RWPE2 (cell line): ENCODE data around the gene WDR90.
A peak's percentile ranks its signal among the peaks of the same experiment; 100 is the strongest.

ENCODE experiments used
- ATAC-seq: fragments of 200-7000 bp; cut with Tn5 transposase; 3 replicates; pipeline ENCODE4 v1.9.1; 2021; ENCODE audit warnings: low read depth
- DNase-seq: peaks from one replicate; pipeline ENCODE4 v3.0.0-alpha.2; 2020; ENCODE audit warnings: low spot score
- H3K27ac ChIP-seq: fragments of 450-650 bp; 2 replicates; pipeline ENCODE4 v1.5.1; 2017; ENCODE audit warnings: mild to moderate bottlenecking; ENCODE audit not compliant: poor library complexity, severe bottlenecking
- H3K27me3 ChIP-seq: fragments of 250-450 bp; sonication (Bioruptor Pico); 2 replicates; pipeline ENCODE4 v1.5.1; 2021; ENCODE audit warnings: mild to moderate bottlenecking, moderate library complexity; ENCODE audit not compliant: insufficient read depth, poor library complexity, severe bottlenecking
- H3K36me3 ChIP-seq: fragments of 250-450 bp; sonication (Bioruptor Pico); 2 replicates; pipeline ENCODE4 v1.5.1; 2020; ENCODE audit warnings: low read depth, mild to moderate bottlenecking, moderate library complexity
- H3K4me1 ChIP-seq: fragments of 250-450 bp; sonication (Bioruptor Pico); 2 replicates; pipeline ENCODE4 v1.5.1; 2021; ENCODE audit warnings: mild to moderate bottlenecking, moderate library complexity; ENCODE audit not compliant: insufficient read depth, poor library complexity, severe bottlenecking
- H3K4me3 ChIP-seq: fragments of 250-450 bp; sonication (Bioruptor Pico); 2 replicates; pipeline ENCODE4 v1.5.1; 2021; ENCODE audit warnings: mild to moderate bottlenecking, moderate library complexity; ENCODE audit not compliant: severe bottlenecking
- H3K9me3 ChIP-seq: fragments of 250-450 bp; sonication (Bioruptor Pico); 2 replicates; pipeline ENCODE4 v1.5.1; 2021; ENCODE audit warnings: mild to moderate bottlenecking, moderate library complexity; ENCODE audit not compliant: severe bottlenecking
- TF ChIP-seq, protein P1 (sequence below): fragments of 450-650 bp; IDR thresholded peaks from one replicate; pipeline ENCODE4 v1.5.1; 2017; ENCODE audit warnings: mild to moderate bottlenecking, moderate library complexity; ENCODE audit not compliant: poor library complexity, severe bottlenecking

The WDR90 gene

DNA sequence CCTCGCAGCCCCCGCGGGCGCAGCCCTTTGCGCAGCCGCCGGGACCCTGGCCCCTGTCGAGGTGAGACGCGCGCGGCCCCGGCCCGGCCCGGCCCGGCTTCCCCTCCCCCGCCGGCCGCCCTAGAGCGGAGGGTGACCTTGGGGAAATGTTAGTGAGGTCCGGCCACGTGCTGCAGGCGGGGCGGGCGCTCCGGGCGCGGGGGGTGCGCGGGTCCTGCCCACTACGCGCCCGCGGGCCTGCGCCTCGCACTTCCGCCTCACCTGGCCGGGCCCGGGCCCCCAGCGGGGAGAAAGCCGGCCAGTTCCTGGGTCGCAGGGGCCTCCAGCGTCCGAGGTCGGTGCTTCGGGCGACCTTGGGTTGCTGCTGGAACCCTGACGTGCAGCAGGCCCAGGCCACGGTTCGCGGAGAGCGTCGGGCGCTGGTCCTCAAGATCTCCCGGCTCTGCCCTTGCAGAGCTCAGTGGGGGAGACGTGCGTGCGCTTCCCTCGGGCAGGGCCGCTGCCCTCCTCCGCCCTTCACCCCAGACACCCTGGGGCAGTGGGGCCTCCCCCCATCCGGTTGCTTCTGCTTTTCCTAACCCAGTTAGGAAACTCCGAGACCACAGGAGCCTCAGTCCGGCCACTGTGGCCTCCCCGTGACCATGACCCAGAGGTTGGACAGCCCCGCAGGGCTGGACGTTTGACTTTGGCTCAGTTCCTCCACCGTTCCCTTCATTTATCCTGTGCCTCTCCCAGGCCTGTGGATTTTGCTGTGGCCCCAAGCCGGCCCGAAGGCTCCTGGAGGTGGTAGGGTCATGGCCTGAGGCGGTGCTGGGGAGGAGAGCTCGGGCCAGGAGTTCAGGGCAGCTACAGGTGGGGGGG, 6.7 kb upstream of the WDR90 start:
- Histone ChIP-seq H3K9me3 (no peaks in the 10 kb centered on the region), H3K36me3 (no peaks in the 10 kb centered on the region), H3K27ac (peak overlapping the region; percentile 73), H3K27me3 (no peaks in the 10 kb centered on the region), H3K4me1 (peaks cover 10% of the 10 kb centered on the region), H3K4me3 (peak overlapping the region; percentile 73)
- TF ChIP-seq, protein P1, sequence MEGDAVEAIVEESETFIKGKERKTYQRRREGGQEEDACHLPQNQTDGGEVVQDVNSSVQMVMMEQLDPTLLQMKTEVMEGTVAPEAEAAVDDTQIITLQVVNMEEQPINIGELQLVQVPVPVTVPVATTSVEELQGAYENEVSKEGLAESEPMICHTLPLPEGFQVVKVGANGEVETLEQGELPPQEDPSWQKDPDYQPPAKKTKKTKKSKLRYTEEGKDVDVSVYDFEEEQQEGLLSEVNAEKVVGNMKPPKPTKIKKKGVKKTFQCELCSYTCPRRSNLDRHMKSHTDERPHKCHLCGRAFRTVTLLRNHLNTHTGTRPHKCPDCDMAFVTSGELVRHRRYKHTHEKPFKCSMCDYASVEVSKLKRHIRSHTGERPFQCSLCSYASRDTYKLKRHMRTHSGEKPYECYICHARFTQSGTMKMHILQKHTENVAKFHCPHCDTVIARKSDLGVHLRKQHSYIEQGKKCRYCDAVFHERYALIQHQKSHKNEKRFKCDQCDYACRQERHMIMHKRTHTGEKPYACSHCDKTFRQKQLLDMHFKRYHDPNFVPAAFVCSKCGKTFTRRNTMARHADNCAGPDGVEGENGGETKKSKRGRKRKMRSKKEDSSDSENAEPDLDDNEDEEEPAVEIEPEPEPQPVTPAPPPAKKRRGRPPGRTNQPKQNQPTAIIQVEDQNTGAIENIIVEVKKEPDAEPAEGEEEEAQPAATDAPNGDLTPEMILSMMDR: no peak
- no peak for DNase-seq
- ATAC-seq: peak; percentile 24

GRCh38 chr16:643050-643368, 6.2 kb upstream of the WDR90 start:
- Histone ChIP-seq H3K36me3 (no peaks in the 10 kb centered on the region), H3K4me1 (peaks cover 10% of the 10 kb centered on the region), H3K27me3 (no peaks in the 10 kb centered on the region), H3K9me3 (no peaks in the 10 kb centered on the region), H3K27ac (peak overlapping the region; percentile 73), H3K4me3 (peak overlapping the region; percentile 73)
- TF ChIP-seq, protein P1: no peak
- no peak for DNase-seq
- ATAC-seq: no peak

GRCh38 chr16:644556-644955, 4.6 kb upstream of the WDR90 start:
- peaks cover 13% of the 10 kb centered on the region for H3K4me1 ChIP-seq
- no peaks in the 10 kb centered on the region for H3K9me3 ChIP-seq
- H3K27ac ChIP-seq: no peak overlapping the region
- DNase-seq (no peak), ATAC-seq (no peak)
- no peaks in the 10 kb centered on the region for H3K27me3 ChIP-seq
- no peak overlapping the region for H3K4me3 ChIP-seq
- H3K36me3 ChIP-seq: no peaks in the 10 kb centered on the region
- TF ChIP-seq, protein P1: no peak

GRCh38 chr16:645852-646678, 3.1 kb upstream of the WDR90 start:
- Histone ChIP-seq H3K4me3 (no peak overlapping the region), H3K9me3 (no peaks in the 10 kb centered on the region), H3K4me1 (peaks cover 18% of the 10 kb centered on the region), H3K27ac (peak overlapping the region; percentile 5), H3K36me3 (0 out of 2 replicates have a peak, but pooled peaks cover 3% of the 10 kb centered on the region), H3K27me3 (no peaks in the 10 kb centered on the region)
- TF ChIP-seq, protein P1: no peak
- no peak for DNase-seq
- ATAC-seq: peak; percentile 2; the same call in 1 of the 3 replicates
